Breast epithelium (tissue), 3 donors: ENCODE measurements around the gene NELL1.

Experiments used
- POLR2A ChIP-seq: fragments of 450-650 bp; IDR thresholded peaks from one replicate; pipeline ENCODE4 v1.6.1; 2016; ENCODE audit warnings: antibody characterized with exemption, mild to moderate bottlenecking, moderate library complexity
- POLR2AphosphoS5 ChIP-seq, 3 donors: sonication (generic); formaldehyde crosslinking; IDR thresholded peaks; one replicate each; pipeline ENCODE4 v1.6.1; 2017; ENCODE audit warnings: antibody characterized with exemption in 3 of 3
- TF ChIP-seq, protein P1 (sequence below), 3 donors: fragments of 450-650 bp; IDR thresholded peaks; one replicate each; pipeline ENCODE4 v1.5.1; 2016 to 2017; ENCODE audit warnings: antibody characterized with exemption in 3 of 3, mild to moderate bottlenecking in 3 of 3, moderate library complexity in 3 of 3

GRCh38 chr11:20620988-20621387 is 48.4 kb upstream of the NELL1 start:
- TF ChIP-seq, protein P1, sequence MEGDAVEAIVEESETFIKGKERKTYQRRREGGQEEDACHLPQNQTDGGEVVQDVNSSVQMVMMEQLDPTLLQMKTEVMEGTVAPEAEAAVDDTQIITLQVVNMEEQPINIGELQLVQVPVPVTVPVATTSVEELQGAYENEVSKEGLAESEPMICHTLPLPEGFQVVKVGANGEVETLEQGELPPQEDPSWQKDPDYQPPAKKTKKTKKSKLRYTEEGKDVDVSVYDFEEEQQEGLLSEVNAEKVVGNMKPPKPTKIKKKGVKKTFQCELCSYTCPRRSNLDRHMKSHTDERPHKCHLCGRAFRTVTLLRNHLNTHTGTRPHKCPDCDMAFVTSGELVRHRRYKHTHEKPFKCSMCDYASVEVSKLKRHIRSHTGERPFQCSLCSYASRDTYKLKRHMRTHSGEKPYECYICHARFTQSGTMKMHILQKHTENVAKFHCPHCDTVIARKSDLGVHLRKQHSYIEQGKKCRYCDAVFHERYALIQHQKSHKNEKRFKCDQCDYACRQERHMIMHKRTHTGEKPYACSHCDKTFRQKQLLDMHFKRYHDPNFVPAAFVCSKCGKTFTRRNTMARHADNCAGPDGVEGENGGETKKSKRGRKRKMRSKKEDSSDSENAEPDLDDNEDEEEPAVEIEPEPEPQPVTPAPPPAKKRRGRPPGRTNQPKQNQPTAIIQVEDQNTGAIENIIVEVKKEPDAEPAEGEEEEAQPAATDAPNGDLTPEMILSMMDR (IDR thresholded peaks at IDR 0.05) = no peak
- no peak for TF ChIP-seq POLR2AphosphoS5 (IDR thresholded peaks at IDR 0.05)
- no peak for TF ChIP-seq POLR2A
